GM19397 (cell line): ENCODE data around the gene ATG16L2.

Experiments
- ATAC-seq: cut with Tn5 transposase; IDR thresholded peaks from one replicate; pipeline ENCODE4 v1.9.1; 2021; ENCODE audit warnings: mild to moderate bottlenecking, moderate library complexity; ENCODE audit not compliant: unreplicated experiment

Gene ATG16L2

GRCh38 chr11:72871119-72871518, 56.9 kb downstream of the ATG16L2 start:
- no peak for ATAC-seq

GRCh38 chr11:72872012-72872411, 57.8 kb downstream of the ATG16L2 start:
- ATAC-seq, result no peak

- no peak for ATAC-seq
Measured at GRCh38 chr11:72875736-72876135, 61.5 kb downstream of the ATG16L2 start.

GRCh38 chr11:72876147-72876546, 61.9 kb downstream of the ATG16L2 start:
- ATAC-seq, result no peak
